A549 treated with AZD9567 at 1 μM for 4 hours (cell line): ENCODE results near the gene KIAA0319L. TPM values are rescaled to one million over a fixed set of nuclear protein-coding genes. Genes with fewer than 3 reads are reported as not detected.

ENCODE experiments used
- total RNA-seq: library from RNA; stranded (reverse); fragments of 200-300 nt; extraction: Qiagen RNA extraction; gene quantifications from 5 replicates; pipeline ENCODE4 v1.2.3, GENCODE V29; 2022; ENCODE audit not compliant: insufficient read depth

Gene KIAA0319L
- 16.0 to 18.0 TPM (median 16.9 TPM) in 5 replicates for total RNA-seq

DNA sequence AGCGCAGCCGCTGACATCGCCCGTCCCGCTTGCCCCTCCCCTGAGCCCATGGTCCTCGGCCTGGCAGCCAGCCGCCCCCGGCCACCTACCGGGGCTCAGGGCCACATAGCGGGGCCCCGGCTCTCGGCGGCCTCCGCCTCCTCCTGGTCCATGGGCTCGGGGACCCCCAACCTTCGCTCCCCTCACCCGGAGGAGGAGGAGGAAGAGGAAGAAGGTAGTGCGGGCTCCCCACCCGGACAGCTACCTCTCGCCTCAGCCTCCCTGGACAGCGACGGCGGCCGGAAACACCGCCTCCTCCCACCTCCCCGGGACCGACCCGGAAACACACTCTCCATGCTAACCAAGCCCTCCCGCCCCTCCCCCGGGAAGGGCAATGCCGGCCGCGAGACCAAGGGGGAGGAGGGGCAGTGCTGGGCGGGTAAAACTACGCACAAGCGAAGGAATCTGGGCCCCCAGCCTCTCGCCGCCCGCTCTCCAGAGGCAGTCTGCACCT, at the start of gene KIAA0319L:
KIAA0319L (minus strand) TSS at position 286 of the 493 bp plus-strand sequence. CDS start 2,912 bp downstream, outside the sequence.

DNA sequence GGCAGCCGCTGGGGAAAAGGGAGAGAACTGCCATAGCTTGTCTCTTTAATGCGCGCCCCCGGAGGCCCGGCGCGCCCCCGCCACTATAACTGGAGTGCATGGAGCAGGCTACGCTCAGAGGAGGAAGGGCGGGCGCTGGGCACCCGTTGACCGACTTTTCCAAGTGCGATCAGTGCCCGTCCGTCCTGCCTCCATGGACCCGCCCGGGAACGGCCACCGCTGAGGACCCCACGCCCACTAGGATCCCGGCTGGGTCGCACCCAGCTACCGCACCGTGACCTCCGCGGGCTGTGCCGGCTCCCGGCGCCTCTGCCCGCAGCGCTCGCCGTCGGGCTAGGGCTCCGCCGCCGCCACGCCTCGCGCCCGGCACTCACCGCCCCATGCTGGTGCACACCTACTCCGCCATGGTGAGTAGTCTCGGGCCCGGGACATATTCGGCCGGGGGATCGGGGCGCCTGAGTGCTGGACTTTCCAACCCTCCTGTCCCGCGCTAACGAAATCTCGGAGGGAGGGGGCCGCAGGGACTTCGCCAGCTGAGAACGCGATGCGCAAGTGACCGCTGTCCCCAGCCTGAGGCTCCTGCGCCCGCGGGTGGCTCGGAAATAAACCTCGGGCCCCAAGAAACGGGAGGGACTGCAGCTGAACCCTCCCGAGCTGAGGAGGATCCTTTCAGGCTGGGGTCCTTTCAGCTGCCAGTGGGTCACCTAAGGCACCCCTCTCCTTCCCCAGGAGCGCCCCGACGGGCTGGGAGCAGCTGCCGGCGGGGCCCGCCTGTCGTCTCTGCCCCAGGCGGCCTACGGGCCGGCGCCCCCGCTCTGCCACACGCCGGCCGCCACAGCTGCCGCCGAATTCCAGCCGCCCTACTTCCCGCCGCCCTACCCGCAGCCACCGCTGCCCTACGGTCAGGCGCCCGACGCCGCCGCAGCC, 16.3 kb upstream of the KIAA0319L start, which contains the start of gene TFAP2E:
TFAP2E (plus strand) TSS at position 117 of the 927 bp plus-strand sequence; CDS start at position 381, 264 bp downstream.

DNA sequence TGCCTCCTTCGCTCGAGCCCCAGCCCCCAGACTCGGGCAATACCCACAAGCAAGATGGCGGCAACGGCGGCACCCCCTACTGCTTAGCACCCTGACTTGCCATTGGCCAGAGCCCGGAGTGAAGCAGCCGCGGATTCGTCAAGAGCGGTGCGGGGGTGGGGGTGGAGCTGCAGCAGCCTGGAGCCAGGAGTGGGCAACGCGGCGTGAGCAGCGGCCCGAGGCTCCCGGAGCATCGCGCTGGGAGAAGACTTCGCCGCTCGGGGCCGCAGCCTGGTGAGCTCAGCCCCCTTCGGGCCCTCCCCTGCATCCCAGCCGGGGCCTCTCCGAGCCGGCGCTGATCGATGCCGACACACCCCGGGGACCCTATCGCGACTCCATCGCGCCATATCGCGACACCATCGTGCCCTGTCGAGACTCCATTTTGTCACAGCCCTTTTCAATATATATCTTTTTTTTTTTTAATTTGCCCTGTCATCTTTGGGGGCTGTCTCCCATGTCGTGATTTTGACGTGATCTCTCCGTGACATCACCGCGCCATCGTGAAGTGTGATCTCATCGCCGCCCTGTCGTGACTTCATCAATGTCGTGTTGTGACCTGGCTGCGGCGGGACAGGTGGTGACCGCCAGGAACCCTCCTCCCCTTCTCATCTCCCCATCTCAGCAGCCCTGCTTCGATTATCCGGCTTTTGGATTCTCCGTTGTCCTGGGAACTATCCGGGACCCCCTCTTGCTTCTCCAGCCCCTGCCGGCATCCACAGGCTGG, 589 bp upstream of the KIAA0319L start, which contains the start of gene NCDN:
NCDN (plus strand) TSS at position 189 of the 763 bp plus-strand sequence; CDS start at position 581, 392 bp downstream.

Other genes starting within 250 kb of the KIAA0319L start
- gene NCDN, start 396 bp upstream of the KIAA0319L start, total RNA-seq = 16.9 to 19.5 TPM (median 17.6 TPM) in 5 replicates
- 0.42 to 0.56 TPM (median 0.52 TPM) in 4 of 5 replicates, not detected in the other for gene TFAP2E, start 15.9 kb upstream of the KIAA0319L start, total RNA-seq
- gene PSMB2, start 84.1 kb upstream of the KIAA0319L start, total RNA-seq = 100 to 116 TPM (median 107 TPM) in 5 replicates
- 11.2 to 14.3 TPM (median 14.2 TPM) in 5 replicates for gene C1orf216, start 161.5 kb upstream of the KIAA0319L start, total RNA-seq
- gene CLSPN, start 212.6 kb upstream of the KIAA0319L start, total RNA-seq = 9.8 to 16.2 TPM (median 11.0 TPM) in 5 replicates